Measurements from ENCODE around the gene HNF1A. TPM values are rescaled to one million over a fixed set of nuclear protein-coding genes. Genes with fewer than 3 reads are reported as not detected.

Gene HNF1A
- total and polyA plus RNA-seq, 9 of the 15 experiments (the other 6 are each of a cell fraction or from before 2014, with no cell fraction given) = not detected

DNA sequence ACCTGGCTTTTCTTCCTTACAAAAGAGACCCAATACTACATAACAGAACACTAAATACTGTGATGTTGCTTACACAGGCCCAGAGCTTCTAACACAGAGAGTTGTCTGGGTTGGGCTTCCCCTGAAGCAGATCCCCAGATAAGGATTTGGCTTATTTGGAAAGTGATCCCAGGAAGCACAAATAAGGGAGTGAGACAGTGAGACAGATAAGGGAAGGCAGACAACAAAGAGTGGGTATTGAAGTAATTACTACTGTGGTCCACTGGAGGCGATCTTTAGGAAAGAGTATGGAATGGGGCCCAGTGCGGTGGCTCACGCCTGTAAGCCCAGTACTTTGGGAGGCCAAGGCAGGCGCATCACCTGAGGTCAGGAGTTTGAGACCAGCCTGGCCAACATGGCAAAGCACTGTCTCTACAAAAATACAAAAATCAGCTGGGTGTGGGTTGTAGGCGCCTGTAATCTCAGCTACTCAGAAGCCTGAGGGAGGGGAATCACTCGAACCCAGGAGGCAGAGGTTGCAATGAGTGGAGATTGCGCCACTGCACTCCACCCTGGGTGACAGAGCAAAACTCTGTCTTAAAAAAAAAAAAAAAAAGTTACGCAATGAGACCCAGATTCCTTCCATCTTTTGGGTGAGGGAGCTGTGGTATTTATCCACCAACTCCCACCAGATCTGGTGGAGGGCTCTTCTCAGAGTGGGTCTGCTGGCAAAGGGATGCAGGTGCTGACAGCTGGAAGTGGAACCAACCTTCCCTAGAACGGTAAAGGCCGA lies 48.1 kb downstream of the HNF1A start (continued):
- no peak for TF ChIP-seq BRCA1 (IDR thresholded peaks at IDR 0.05)
- no peak for TF ChIP-seq BRCA1 (CRISPR knock-in tag; IDR thresholded peaks at IDR 0.05)
- TF ChIP-seq ZFP30 (CRISPR knock-in tag; IDR thresholded peaks at IDR 0.05; ENCODE audit: borderline replicate concordance) = no peak
- no peak for TF ChIP-seq SIRT6 (IDR thresholded peaks at IDR 0.05; ENCODE audit: low read depth, low read length)
- TF ChIP-seq, protein P1, sequence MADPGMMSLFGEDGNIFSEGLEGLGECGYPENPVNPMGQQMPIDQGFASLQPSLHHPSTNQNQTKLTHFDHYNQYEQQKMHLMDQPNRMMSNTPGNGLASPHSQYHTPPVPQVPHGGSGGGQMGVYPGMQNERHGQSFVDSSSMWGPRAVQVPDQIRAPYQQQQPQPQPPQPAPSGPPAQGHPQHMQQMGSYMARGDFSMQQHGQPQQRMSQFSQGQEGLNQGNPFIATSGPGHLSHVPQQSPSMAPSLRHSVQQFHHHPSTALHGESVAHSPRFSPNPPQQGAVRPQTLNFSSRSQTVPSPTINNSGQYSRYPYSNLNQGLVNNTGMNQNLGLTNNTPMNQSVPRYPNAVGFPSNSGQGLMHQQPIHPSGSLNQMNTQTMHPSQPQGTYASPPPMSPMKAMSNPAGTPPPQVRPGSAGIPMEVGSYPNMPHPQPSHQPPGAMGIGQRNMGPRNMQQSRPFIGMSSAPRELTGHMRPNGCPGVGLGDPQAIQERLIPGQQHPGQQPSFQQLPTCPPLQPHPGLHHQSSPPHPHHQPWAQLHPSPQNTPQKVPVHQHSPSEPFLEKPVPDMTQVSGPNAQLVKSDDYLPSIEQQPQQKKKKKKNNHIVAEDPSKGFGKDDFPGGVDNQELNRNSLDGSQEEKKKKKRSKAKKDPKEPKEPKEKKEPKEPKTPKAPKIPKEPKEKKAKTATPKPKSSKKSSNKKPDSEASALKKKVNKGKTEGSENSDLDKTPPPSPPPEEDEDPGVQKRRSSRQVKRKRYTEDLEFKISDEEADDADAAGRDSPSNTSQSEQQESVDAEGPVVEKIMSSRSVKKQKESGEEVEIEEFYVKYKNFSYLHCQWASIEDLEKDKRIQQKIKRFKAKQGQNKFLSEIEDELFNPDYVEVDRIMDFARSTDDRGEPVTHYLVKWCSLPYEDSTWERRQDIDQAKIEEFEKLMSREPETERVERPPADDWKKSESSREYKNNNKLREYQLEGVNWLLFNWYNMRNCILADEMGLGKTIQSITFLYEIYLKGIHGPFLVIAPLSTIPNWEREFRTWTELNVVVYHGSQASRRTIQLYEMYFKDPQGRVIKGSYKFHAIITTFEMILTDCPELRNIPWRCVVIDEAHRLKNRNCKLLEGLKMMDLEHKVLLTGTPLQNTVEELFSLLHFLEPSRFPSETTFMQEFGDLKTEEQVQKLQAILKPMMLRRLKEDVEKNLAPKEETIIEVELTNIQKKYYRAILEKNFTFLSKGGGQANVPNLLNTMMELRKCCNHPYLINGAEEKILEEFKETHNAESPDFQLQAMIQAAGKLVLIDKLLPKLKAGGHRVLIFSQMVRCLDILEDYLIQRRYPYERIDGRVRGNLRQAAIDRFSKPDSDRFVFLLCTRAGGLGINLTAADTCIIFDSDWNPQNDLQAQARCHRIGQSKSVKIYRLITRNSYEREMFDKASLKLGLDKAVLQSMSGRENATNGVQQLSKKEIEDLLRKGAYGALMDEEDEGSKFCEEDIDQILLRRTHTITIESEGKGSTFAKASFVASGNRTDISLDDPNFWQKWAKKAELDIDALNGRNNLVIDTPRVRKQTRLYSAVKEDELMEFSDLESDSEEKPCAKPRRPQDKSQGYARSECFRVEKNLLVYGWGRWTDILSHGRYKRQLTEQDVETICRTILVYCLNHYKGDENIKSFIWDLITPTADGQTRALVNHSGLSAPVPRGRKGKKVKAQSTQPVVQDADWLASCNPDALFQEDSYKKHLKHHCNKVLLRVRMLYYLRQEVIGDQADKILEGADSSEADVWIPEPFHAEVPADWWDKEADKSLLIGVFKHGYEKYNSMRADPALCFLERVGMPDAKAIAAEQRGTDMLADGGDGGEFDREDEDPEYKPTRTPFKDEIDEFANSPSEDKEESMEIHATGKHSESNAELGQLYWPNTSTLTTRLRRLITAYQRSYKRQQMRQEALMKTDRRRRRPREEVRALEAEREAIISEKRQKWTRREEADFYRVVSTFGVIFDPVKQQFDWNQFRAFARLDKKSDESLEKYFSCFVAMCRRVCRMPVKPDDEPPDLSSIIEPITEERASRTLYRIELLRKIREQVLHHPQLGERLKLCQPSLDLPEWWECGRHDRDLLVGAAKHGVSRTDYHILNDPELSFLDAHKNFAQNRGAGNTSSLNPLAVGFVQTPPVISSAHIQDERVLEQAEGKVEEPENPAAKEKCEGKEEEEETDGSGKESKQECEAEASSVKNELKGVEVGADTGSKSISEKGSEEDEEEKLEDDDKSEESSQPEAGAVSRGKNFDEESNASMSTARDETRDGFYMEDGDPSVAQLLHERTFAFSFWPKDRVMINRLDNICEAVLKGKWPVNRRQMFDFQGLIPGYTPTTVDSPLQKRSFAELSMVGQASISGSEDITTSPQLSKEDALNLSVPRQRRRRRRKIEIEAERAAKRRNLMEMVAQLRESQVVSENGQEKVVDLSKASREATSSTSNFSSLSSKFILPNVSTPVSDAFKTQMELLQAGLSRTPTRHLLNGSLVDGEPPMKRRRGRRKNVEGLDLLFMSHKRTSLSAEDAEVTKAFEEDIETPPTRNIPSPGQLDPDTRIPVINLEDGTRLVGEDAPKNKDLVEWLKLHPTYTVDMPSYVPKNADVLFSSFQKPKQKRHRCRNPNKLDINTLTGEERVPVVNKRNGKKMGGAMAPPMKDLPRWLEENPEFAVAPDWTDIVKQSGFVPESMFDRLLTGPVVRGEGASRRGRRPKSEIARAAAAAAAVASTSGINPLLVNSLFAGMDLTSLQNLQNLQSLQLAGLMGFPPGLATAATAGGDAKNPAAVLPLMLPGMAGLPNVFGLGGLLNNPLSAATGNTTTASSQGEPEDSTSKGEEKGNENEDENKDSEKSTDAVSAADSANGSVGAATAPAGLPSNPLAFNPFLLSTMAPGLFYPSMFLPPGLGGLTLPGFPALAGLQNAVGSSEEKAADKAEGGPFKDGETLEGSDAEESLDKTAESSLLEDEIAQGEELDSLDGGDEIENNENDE (IDR thresholded peaks at IDR 0.05; ENCODE audit: low read depth, low read length) = no peak
- TF ChIP-seq, protein P2, sequence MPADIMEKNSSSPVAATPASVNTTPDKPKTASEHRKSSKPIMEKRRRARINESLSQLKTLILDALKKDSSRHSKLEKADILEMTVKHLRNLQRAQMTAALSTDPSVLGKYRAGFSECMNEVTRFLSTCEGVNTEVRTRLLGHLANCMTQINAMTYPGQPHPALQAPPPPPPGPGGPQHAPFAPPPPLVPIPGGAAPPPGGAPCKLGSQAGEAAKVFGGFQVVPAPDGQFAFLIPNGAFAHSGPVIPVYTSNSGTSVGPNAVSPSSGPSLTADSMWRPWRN (IDR thresholded peaks at IDR 0.05; ENCODE audit: low read depth) = no peak
- TF ChIP-seq, protein P3, sequence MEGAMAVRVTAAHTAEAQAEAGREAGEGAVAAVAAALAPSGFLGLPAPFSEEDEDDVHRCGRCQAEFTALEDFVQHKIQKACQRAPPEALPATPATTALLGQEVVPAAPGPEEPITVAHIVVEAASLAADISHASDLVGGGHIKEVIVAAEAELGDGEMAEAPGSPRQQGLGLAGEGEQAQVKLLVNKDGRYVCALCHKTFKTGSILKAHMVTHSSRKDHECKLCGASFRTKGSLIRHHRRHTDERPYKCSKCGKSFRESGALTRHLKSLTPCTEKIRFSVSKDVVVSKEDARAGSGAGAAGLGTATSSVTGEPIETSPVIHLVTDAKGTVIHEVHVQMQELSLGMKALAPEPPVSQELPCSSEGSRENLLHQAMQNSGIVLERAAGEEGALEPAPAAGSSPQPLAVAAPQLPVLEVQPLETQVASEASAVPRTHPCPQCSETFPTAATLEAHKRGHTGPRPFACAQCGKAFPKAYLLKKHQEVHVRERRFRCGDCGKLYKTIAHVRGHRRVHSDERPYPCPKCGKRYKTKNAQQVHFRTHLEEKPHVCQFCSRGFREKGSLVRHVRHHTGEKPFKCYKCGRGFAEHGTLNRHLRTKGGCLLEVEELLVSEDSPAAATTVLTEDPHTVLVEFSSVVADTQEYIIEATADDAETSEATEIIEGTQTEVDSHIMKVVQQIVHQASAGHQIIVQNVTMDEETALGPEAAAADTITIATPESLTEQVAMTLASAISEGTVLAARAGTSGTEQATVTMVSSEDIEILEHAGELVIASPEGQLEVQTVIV (CRISPR knock-in tag; IDR thresholded peaks at IDR 0.05; ENCODE audit: borderline replicate concordance) = no peak
- no peak for TF ChIP-seq HDGF (IDR thresholded peaks at IDR 0.05)
- peak; percentile 61 for TF ChIP-seq CBFA2T3 (IDR thresholded peaks at IDR 0.05)
- no peak for TF ChIP-seq MECOM (CRISPR knock-in tag; IDR thresholded peaks at IDR 0.05)
- TF ChIP-seq TCFL5 (CRISPR knock-in tag; conservative IDR thresholded peaks at IDR 0.05) = no peak
- TF ChIP-seq ZNF76 (CRISPR knock-in tag; IDR thresholded peaks at IDR 0.05; ENCODE audit: borderline replicate concordance) = no peak
- no peak for TF ChIP-seq CHD4 (IDR thresholded peaks at IDR 0.05; ENCODE audit: insufficient read depth, insufficient replicate concordance, low read depth, low read length, poor library complexity, severe bottlenecking)

Measured in K562 (cell line).